ENCODE measurements around the gene MRFAP1. TPM values are rescaled to one million over a fixed set of nuclear protein-coding genes. Genes with fewer than 3 reads are reported as not detected.

Gene MRFAP1
- total RNA-seq, 6 experiments from 2014 or later = 332 to 418 (median 364) TPM

DNA sequence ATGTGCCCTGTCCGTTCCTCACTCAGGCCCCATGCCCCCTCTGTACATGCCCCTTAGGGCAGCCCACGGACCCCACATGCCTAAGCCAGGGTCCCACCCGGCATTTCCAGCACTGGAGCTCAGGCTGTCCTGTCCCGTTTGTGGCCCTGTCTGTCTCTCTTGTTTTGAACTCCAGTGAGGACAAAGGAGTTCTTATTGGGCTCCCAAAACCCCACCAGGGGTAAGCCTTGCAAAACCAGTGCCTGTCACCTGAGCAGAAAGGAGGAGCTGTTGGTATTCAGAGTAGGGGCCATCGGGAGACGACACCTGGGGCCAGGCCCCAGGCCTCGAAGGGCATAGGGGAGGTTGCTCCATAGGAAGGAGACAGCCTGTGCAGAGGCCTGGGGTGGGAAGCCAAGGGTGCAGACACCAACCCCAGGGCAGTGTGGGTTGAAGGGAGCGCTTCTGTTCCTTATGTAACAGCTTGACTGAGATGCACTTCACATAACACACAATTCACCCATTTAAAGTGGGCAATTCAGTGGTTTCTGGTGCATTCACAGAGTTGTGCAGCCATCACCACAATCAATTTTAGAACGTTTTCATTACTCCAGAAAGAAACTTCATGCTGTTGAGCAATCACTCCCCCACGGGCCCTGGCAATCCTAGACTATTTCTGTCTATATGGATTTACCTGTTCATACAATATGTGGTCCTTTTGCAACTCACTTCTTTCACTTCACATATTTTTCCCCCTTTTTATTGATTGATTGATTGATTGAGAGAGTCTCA lies 33.8 kb upstream of the MRFAP1 start:
- no peaks in the 10 kb centered on the region for H3K4me1 Mint-ChIP-seq (ENCODE audit: low read depth)
- H3K4me3 Mint-ChIP-seq = no peak overlapping the region
- H3K27ac Mint-ChIP-seq = no peak overlapping the region
- peaks cover 27% of the 10 kb centered on the region for H3K36me3 Mint-ChIP-seq (ENCODE audit: low read depth)
- TF ChIP-seq CTCF (IDR thresholded peaks at IDR 0.05) = no peak
- H3K27me3 Mint-ChIP-seq (ENCODE audit: insufficient read depth) = no peaks in the 10 kb centered on the region
- no peak for DNase-seq
- peaks cover 14% of the 10 kb centered on the region for H3K9me3 Mint-ChIP-seq

GRCh38 chr4:6607368-6608055 lies 33.0 kb upstream of the MRFAP1 start:
- TF ChIP-seq CTCF (IDR thresholded peaks at IDR 0.05) = no peak
- H3K27ac Mint-ChIP-seq = no peak overlapping the region
- H3K27me3 Mint-ChIP-seq (ENCODE audit: insufficient read depth) = no peaks in the 10 kb centered on the region
- H3K36me3 Mint-ChIP-seq (ENCODE audit: low read depth) = peaks cover 34% of the 10 kb centered on the region
- H3K9me3 Mint-ChIP-seq = peaks cover 14% of the 10 kb centered on the region
- no peaks in the 10 kb centered on the region for H3K4me1 Mint-ChIP-seq (ENCODE audit: low read depth)
- H3K4me3 Mint-ChIP-seq = no peak overlapping the region
- no peak for DNase-seq

GRCh38 chr4:6608758-6609414 lies 31.6 kb upstream of the MRFAP1 start:
- TF ChIP-seq CTCF (IDR thresholded peaks at IDR 0.05) = 0 out of 2 replicates have a peak, but pooled peaks have one; percentile 8
- DNase-seq = no peak
- Mint-ChIP-seq H3K9me3 (peaks cover 14% of the 10 kb centered on the region), H3K27me3 (ENCODE audit: insufficient read depth) (no peaks in the 10 kb centered on the region), H3K4me3 (no peak overlapping the region), H3K27ac (no peak overlapping the region), H3K36me3 (ENCODE audit: low read depth) (peaks cover 36% of the 10 kb centered on the region), H3K4me1 (ENCODE audit: low read depth) (no peaks in the 10 kb centered on the region)

DNA sequence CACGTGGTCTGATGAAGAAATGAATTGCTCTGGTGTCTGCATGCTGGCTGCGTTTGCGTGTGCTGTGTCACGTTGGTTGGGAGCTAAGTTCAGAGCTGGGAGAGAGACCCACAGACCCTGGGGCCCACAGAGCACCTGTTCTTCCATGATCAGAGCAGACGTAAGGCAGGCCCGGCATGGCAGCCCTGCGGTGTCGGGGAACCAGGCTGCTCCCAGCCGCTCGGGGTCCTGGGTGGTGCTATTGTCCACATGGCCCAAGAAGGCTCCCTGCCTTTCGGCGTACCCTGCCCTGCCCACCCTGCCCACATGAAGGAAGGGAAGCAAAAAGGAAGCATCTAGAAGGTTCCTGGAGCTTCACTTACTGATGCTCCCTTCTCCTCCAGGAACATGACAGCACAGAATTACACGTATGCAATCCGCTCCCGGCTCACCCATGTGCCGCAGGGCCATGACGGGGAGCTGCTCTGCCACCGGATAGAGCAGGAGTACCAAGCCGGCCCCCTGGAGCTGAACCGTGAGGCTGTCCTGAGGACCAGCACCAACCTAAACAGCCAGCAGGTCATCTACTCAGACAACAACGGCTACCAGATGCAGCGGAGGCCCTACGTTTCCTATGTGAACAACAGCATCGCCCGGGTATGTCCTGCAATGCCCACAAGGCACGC lies 30.9 kb upstream of the MRFAP1 start:
- Mint-ChIP-seq H3K9me3 (peaks cover 12% of the 10 kb centered on the region), H3K27me3 (ENCODE audit: insufficient read depth) (no peaks in the 10 kb centered on the region), H3K36me3 (ENCODE audit: low read depth) (peaks cover 33% of the 10 kb centered on the region), H3K27ac (no peak overlapping the region), H3K4me3 (no peak overlapping the region), H3K4me1 (ENCODE audit: low read depth) (no peaks in the 10 kb centered on the region)
- TF ChIP-seq CTCF (IDR thresholded peaks at IDR 0.05) = no peak
- no peak for DNase-seq

DNA sequence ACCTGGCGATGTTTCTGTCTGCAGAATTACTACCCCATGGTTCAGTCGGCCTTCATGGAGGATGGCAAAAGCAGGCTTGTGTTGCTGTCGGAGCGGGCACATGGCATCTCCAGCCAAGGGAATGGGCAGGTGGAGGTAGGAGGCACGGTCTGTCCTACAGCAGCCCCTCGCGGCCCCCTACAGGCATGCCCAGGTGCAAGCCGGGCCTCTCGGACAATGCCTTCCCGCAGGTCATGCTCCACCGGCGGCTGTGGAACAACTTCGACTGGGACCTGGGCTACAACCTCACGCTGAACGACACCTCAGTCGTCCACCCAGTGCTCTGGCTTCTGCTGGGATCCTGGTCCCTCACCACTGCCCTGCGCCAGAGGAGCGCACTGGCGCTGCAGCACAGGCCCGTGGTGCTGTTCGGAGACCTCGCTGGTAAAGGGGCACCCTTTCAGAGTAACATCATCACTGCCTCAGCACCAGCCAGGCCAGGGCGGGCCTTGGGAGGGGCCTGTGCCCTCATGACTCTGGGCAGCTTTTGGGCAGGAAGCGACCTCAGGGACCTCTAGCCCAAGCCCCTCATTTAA lies 29.5 kb upstream of the MRFAP1 start:
- H3K36me3 Mint-ChIP-seq (ENCODE audit: low read depth) = peaks cover 20% of the 10 kb centered on the region
- H3K27ac Mint-ChIP-seq = no peak overlapping the region
- H3K4me3 Mint-ChIP-seq = no peak overlapping the region
- H3K4me1 Mint-ChIP-seq (ENCODE audit: low read depth) = no peaks in the 10 kb centered on the region
- DNase-seq = no peak
- no peaks in the 10 kb centered on the region for H3K27me3 Mint-ChIP-seq (ENCODE audit: insufficient read depth)
- no peaks in the 10 kb centered on the region for H3K9me3 Mint-ChIP-seq
- TF ChIP-seq CTCF (IDR thresholded peaks at IDR 0.05) = peak; percentile 11; the same call in 1 of the 2 replicates

All from HFFc6 (cell line).